ENCODE results near the gene ZFAND3.

- TF ChIP-seq CTCF (IDR thresholded peaks at IDR 0.05; ENCODE audit: low read length) (no peak), EZH2 (IDR thresholded peaks at IDR 0.05; ENCODE audit: borderline replicate concordance, low read length) (no peak)
Measured at GRCh38 chr6:37891072-37891471, 71.5 kb downstream of the ZFAND3 start.

All from OCI-LY1 (cell line).